ENCODE results near the gene SPATA32.

The SPATA32 gene

GRCh38 chr17:45263477-45263860 is 1.6 kb upstream of the SPATA32 start:
- H2BK5ac ChIP-seq (ENCODE audit: low read depth, low read length, poor library complexity) = no peak overlapping the region
- no peak overlapping the region for H3K23ac ChIP-seq (ENCODE audit: low read length)
- peaks cover 27 to 35% of the 10 kb centered on the region in 2 experiments for H3K36me3 ChIP-seq (ENCODE audit: control insufficient read depth in 1 of 2, insufficient read depth in 2 of 2, low read length in 2 of 2)
- H4K8ac ChIP-seq (ENCODE audit: low read depth, low read length) = no peak overlapping the region
- no peak overlapping the region for H3K9ac ChIP-seq (ENCODE audit: low read length)
- no peak overlapping the region for H3K18ac ChIP-seq (ENCODE audit: low read length)
- H3K79me1 ChIP-seq (ENCODE audit: low read length) = no peaks in the 10 kb centered on the region
- no peak overlapping the region for H2AFZ ChIP-seq (ENCODE audit: insufficient read depth, low read length, poor library complexity)
- no peak for DNase-seq
- peaks cover 0 to 8% of the 10 kb centered on the region in 2 experiments for H3K4me1 ChIP-seq (ENCODE audit: control insufficient read depth in 1 of 2, insufficient read depth in 2 of 2, low read length in 2 of 2)
- H3K14ac ChIP-seq (ENCODE audit: low read length) = no peak overlapping the region
- no peak overlapping the region for H3K4me2 ChIP-seq (ENCODE audit: low read length)
- no peak overlapping the region for H2BK120ac ChIP-seq (ENCODE audit: insufficient read depth, low read length, poor library complexity)
- H2BK12ac ChIP-seq (ENCODE audit: low read length) = no peak overlapping the region
- WGBS (ENCODE audit: extremely low coverage, insufficient coverage, insufficient read length) = no CpG with 5 or more reads among the region's 7 CpGs
- H4K12ac ChIP-seq (ENCODE audit: low read depth, low read length) = no peak overlapping the region
- H3K4ac ChIP-seq (ENCODE audit: low read depth, low read length) = no peak overlapping the region
- H3K27ac ChIP-seq (ENCODE audit: low read depth, low read length) = no peak overlapping the region
- no peaks in the 10 kb centered on the region for H3K9me3 ChIP-seq (ENCODE audit: insufficient read depth, low read depth, low read length)
- no peak overlapping the region for H4K91ac ChIP-seq (ENCODE audit: low read depth, low read length)
- H3K27me3 ChIP-seq (ENCODE audit: insufficient read depth, low read length) = no peaks in the 10 kb centered on the region
- no peaks in the 10 kb centered on the region for H3K79me2 ChIP-seq (ENCODE audit: control insufficient read depth, insufficient read depth, low read length, poor library complexity)
- no peak overlapping the region for H3K4me3 ChIP-seq (ENCODE audit: low read depth, low read length)
- no peak overlapping the region for H2AK5ac ChIP-seq (ENCODE audit: low read length)

DNA sequence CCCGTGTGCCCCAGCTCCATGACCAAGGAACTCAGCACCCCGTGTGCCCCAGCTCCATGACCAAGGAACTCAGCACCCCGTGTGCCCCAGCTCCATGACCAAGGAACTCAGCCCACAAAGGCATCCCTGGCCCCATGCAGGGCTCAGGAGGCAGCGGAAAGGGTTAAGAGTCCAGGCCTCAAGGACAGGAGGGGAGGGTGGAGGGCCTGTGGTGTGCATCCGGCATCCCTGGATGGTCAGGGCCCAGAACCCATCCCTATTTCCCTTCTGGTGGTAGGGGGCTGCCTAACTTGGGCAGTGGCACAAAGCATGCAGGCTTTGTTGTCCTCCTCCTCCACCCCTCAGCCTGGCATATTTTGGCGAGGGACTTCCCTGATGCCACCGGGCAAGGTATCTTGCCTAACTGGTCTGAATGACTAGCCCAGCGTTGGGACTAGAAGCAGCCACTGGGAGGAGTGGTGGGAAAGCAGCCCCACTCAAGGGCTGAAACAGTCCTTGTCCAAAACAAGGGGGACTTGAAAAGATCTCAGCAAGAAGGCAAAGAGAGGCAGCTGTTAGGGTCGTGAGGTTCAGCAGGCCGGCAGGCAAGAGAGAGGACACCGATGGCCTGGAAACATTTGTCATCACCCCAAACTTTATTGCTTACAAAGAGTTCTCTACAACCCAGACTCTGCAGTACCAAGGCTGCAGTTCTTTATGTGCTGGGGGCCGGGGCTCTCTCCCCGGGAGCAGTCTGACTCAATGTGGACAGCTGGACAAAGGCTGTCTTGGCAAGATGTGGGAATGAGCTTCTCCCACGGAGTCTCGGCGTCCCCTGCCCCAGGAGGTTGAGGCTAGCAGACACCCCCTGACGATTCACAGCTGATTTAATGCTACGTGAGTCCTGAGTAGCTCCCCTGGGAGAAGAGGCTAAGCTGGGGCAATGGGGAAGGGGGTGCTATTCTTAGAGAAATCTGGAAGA is 902 bp upstream of the SPATA32 start:
- Histone ChIP-seq H4K91ac (ENCODE audit: low read depth, low read length) (no peak overlapping the region), H3K4me1 (ENCODE audit: control insufficient read depth in 1 of 2, insufficient read depth in 2 of 2, low read length in 2 of 2) (peaks cover 0 to 8% of the 10 kb centered on the region in 2 experiments), H3K9ac (ENCODE audit: low read length) (no peak overlapping the region), H3K27ac (ENCODE audit: low read depth, low read length) (no peak overlapping the region), H4K8ac (ENCODE audit: low read depth, low read length) (no peak overlapping the region), H2AK5ac (ENCODE audit: low read length) (no peak overlapping the region), H3K18ac (ENCODE audit: low read length) (no peak overlapping the region), H3K23ac (ENCODE audit: low read length) (no peak overlapping the region), H3K9me3 (ENCODE audit: insufficient read depth, low read depth, low read length) (no peaks in the 10 kb centered on the region), H2BK5ac (ENCODE audit: low read depth, low read length, poor library complexity) (no peak overlapping the region), H3K79me2 (ENCODE audit: control insufficient read depth, insufficient read depth, low read length, poor library complexity) (no peaks in the 10 kb centered on the region), H4K12ac (ENCODE audit: low read depth, low read length) (no peak overlapping the region), H3K4ac (ENCODE audit: low read depth, low read length) (no peak overlapping the region), H3K27me3 (ENCODE audit: insufficient read depth, low read length) (no peaks in the 10 kb centered on the region), H2BK12ac (ENCODE audit: low read length) (no peak overlapping the region), H3K4me3 (ENCODE audit: low read depth, low read length) (no peak overlapping the region), H3K4me2 (ENCODE audit: low read length) (peak overlapping the region; percentile 68), H2BK120ac (ENCODE audit: insufficient read depth, low read length, poor library complexity) (no peak overlapping the region), H3K79me1 (ENCODE audit: low read length) (no peaks in the 10 kb centered on the region), H3K14ac (ENCODE audit: low read length) (no peak overlapping the region), H2AFZ (ENCODE audit: insufficient read depth, low read length, poor library complexity) (no peak overlapping the region), H3K36me3 (ENCODE audit: control insufficient read depth in 1 of 2, insufficient read depth in 2 of 2, low read length in 2 of 2) (peaks cover 25 to 31% of the 10 kb centered on the region in 2 experiments)
- WGBS (ENCODE audit: extremely low coverage, insufficient coverage, insufficient read length) = no CpG with 5 or more reads among the region's 18 CpGs
- peak in 1 of 2 donors; percentile 39 for DNase-seq

- Histone ChIP-seq H3K4me2 (ENCODE audit: low read length) (no peak overlapping the region), H2BK12ac (ENCODE audit: low read length) (no peak overlapping the region), H3K18ac (ENCODE audit: low read length) (no peak overlapping the region)
These were observed 1.6 kb downstream of the SPATA32 start for GRCh38 chr17:45260204-45260783.

DNA sequence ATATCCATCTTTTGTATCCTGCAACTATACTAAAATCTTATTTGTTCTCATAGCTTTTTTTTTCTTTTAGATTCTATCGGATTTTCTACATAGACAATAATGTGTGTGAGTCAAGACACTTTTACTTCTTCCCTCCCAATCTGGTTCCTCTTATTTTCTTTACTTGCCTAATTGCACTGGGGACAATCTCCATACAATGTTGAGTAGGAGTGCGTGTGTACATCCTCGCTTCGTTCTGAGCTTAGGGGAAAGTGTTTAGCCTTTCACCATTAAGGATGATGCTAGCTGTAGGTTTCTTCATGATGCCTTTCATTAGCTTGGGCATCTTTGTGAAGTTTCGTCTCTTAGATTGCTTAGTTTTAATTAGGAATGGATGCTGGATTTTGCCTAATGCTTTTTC is 2.9 kb downstream of the SPATA32 start:
- Histone ChIP-seq H2BK120ac (ENCODE audit: insufficient read depth, low read length, poor library complexity) (no peak overlapping the region), H3K79me1 (ENCODE audit: low read length) (no peaks in the 10 kb centered on the region), H4K12ac (ENCODE audit: low read depth, low read length) (no peak overlapping the region), H3K23ac (ENCODE audit: low read length) (no peak overlapping the region), H4K91ac (ENCODE audit: low read depth, low read length) (no peak overlapping the region), H2AFZ (ENCODE audit: insufficient read depth, low read length, poor library complexity) (no peak overlapping the region), H2BK12ac (ENCODE audit: low read length) (no peak overlapping the region), H2BK5ac (ENCODE audit: low read depth, low read length, poor library complexity) (no peak overlapping the region), H3K79me2 (ENCODE audit: control insufficient read depth, insufficient read depth, low read length, poor library complexity) (no peaks in the 10 kb centered on the region), H3K27ac (ENCODE audit: low read depth, low read length) (no peak overlapping the region), H3K4me3 (ENCODE audit: low read depth, low read length) (no peak overlapping the region), H3K4me2 (ENCODE audit: low read length) (no peak overlapping the region), H3K9ac (ENCODE audit: low read length) (no peak overlapping the region), H3K18ac (ENCODE audit: low read length) (no peak overlapping the region), H3K4ac (ENCODE audit: low read depth, low read length) (no peak overlapping the region), H3K9me3 (ENCODE audit: insufficient read depth, low read depth, low read length) (no peaks in the 10 kb centered on the region), H3K14ac (ENCODE audit: low read length) (no peak overlapping the region), H4K8ac (ENCODE audit: low read depth, low read length) (no peak overlapping the region), H2AK5ac (ENCODE audit: low read length) (no peak overlapping the region), H3K4me1 (ENCODE audit: control insufficient read depth in 1 of 2, insufficient read depth in 2 of 2, low read length in 2 of 2) (peaks cover 0 to 8% of the 10 kb centered on the region in 2 experiments), H3K27me3 (ENCODE audit: insufficient read depth, low read length) (no peaks in the 10 kb centered on the region), H3K36me3 (ENCODE audit: control insufficient read depth in 1 of 2, insufficient read depth in 2 of 2, low read length in 2 of 2) (peaks cover 0 to 7% of the 10 kb centered on the region in 2 experiments)
- DNase-seq = no peak
- no CpG with 5 or more reads among the region's 5 CpGs for WGBS (ENCODE audit: extremely low coverage, insufficient coverage, insufficient read length)

More at GRCh38 chr17:45260204-45260783, 1.6 kb downstream of the SPATA32 start:
- no peak overlapping the region for H2AFZ ChIP-seq (ENCODE audit: insufficient read depth, low read length, poor library complexity)
- H3K4ac ChIP-seq (ENCODE audit: low read depth, low read length) = no peak overlapping the region
- H3K27ac ChIP-seq (ENCODE audit: low read depth, low read length) = no peak overlapping the region
- peak overlapping the region; percentile 12 for H3K4me3 ChIP-seq (ENCODE audit: low read depth, low read length)
- peak overlapping the region; percentile 1 for H3K23ac ChIP-seq (ENCODE audit: low read length)
- no peaks in the 10 kb centered on the region for H3K27me3 ChIP-seq (ENCODE audit: insufficient read depth, low read length)
- H3K9me3 ChIP-seq (ENCODE audit: insufficient read depth, low read depth, low read length) = no peaks in the 10 kb centered on the region
- no peaks in the 10 kb centered on the region for H3K79me2 ChIP-seq (ENCODE audit: control insufficient read depth, insufficient read depth, low read length, poor library complexity)
- no peak overlapping the region for H4K8ac ChIP-seq (ENCODE audit: low read depth, low read length)
- H3K4me1 ChIP-seq (ENCODE audit: control insufficient read depth in 1 of 2, insufficient read depth in 2 of 2, low read length in 2 of 2) = peaks cover 0 to 8% of the 10 kb centered on the region in 2 experiments
- DNase-seq = no peak
- no peak overlapping the region for H2AK5ac ChIP-seq (ENCODE audit: low read length)
- peaks cover 10 to 19% of the 10 kb centered on the region in 2 experiments for H3K36me3 ChIP-seq (ENCODE audit: control insufficient read depth in 1 of 2, insufficient read depth in 2 of 2, low read length in 2 of 2)
- H2BK5ac ChIP-seq (ENCODE audit: low read depth, low read length, poor library complexity) = no peak overlapping the region
- no peak overlapping the region for H3K14ac ChIP-seq (ENCODE audit: low read length)
- no peak overlapping the region for H3K9ac ChIP-seq (ENCODE audit: low read length)
- no CpG with 5 or more reads among the region's 7 CpGs for WGBS (ENCODE audit: extremely low coverage, insufficient coverage, insufficient read length)
- H3K79me1 ChIP-seq (ENCODE audit: low read length) = no peaks in the 10 kb centered on the region
- H2BK120ac ChIP-seq (ENCODE audit: insufficient read depth, low read length, poor library complexity) = no peak overlapping the region
- H4K12ac ChIP-seq (ENCODE audit: low read depth, low read length) = no peak overlapping the region
- H4K91ac ChIP-seq (ENCODE audit: low read depth, low read length) = no peak overlapping the region

All from trophoblast cell (in vitro differentiated cells and primary cell).